Activated CD8-positive, alpha-beta memory T cell treated with anti-CD3 and anti-CD28 coated beads for 1 hour (primary cell): Measurements from ENCODE around the gene IP6K3.

ENCODE experiments used
- DNase-seq, 2 donors: peaks; one replicate each; pipeline ENCODE4 v3.0.0-alpha.2; 2020; ENCODE audit warnings: low read depth in 1 of 2; ENCODE audit errors: extremely low read depth in 1 of 2

The IP6K3 gene

GRCh38 chr6:33724102-33725023 lies 22.3 kb downstream of the IP6K3 start:
- no peak for DNase-seq

GRCh38 chr6:33723371-33724085 lies 23.2 kb downstream of the IP6K3 start:
- DNase-seq = no peak

- no peak for DNase-seq
Measured at GRCh38 chr6:33722103-33722623, 24.5 kb downstream of the IP6K3 start.

- DNase-seq = no peak
Measured at GRCh38 chr6:33721508-33721907, 25.2 kb downstream of the IP6K3 start.

- DNase-seq = no peak
Measured at GRCh38 chr6:33720998-33721397, 25.7 kb downstream of the IP6K3 start.

- DNase-seq = no peak
Measured at GRCh38 chr6:33719326-33719987, 27.2 kb downstream of the IP6K3 start.

GRCh38 chr6:33718713-33719112 lies 28.0 kb downstream of the IP6K3 start:
- no peak for DNase-seq

- no peak for DNase-seq
Measured at GRCh38 chr6:33717934-33718455, 28.7 kb downstream of the IP6K3 start.

- DNase-seq = no peak
Measured at GRCh38 chr6:33716890-33717632, 29.6 kb downstream of the IP6K3 start.

GRCh38 chr6:33716379-33716778 lies 30.3 kb downstream of the IP6K3 start:
- no peak for DNase-seq

GRCh38 chr6:33714385-33715040 lies 32.2 kb downstream of the IP6K3 start:
- no peak for DNase-seq

GRCh38 chr6:33713786-33714185 lies 32.9 kb downstream of the IP6K3 start:
- no peak for DNase-seq

GRCh38 chr6:33712914-33713313 lies 33.8 kb downstream of the IP6K3 start:
- no peak for DNase-seq

- DNase-seq = peak; percentile 94 to 96
Measured at GRCh38 chr6:33711140-33712129, 35.3 kb downstream of the IP6K3 start, which contains the start of gene UQCC2. TSS of gene UQCC2 (minus strand) at chr6:33711700. CDS start at chr6:33711686, 14 bp downstream.

GRCh38 chr6:33710296-33711121 lies 36.2 kb downstream of the IP6K3 start:
- DNase-seq = no peak

GRCh38 chr6:33709605-33710295 lies 37.0 kb downstream of the IP6K3 start:
- DNase-seq = no peak
